Measurements from ENCODE around the gene CMSS1.
"Not testable (repeated sequence)": the region's sequence is repeated elsewhere in the genome, so short reads cannot be mapped to it uniquely, and the experiment has no call there.

The CMSS1 gene

GRCh38 chr3:99823723-99824711, 6.4 kb downstream of the CMSS1 start:
- no peak for DNase-seq

- DNase-seq = no peak
Measured at GRCh38 chr3:99825004-99825640, 7.5 kb downstream of the CMSS1 start.

- DNase-seq = no peak
Measured at GRCh38 chr3:99829844-99830243, 12.2 kb downstream of the CMSS1 start.

GRCh38 chr3:99833617-99834205, 16.0 kb downstream of the CMSS1 start:
- no peak for DNase-seq

DNA sequence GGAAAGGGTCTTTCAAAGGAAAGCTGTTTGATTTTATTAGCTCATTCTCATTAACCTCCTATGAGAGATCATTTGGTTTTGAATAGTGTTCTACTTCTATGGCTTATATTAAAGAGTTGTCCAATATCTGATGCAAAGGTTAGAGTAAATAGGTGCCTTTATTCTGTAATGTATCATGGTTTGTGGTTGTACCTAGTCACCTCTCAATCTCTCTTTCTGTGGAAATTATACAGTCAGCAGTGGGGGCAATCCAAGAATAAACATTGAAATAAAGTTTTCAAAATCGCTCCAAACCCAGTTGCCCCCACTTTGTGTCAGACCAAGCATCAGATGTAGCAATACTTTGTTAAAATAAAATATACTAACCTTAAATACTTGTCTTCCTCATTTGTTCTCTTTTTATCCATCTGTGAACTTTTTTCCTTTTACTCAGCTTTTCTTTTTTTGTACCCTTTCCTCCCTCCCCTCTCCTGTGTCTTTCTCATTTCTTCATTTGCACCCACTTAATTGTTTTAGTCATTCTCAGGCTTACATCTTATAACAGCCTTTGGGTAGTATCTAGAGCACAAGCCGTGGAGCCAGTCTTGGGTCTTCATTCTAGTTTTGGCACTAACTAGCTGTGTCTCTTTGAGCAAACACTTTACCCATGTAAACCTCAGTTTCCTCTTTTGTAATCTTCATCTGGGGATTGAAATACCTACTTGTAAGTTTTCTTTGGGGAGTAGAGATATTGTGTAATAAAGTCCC, 16.7 kb downstream of the CMSS1 start:
- no peak for DNase-seq

GRCh38 chr3:99836681-99837080, 19.0 kb downstream of the CMSS1 start:
- no peak for DNase-seq

GRCh38 chr3:99837715-99838114, 20.1 kb downstream of the CMSS1 start:
- no peak for DNase-seq

- no peak for DNase-seq
Measured at GRCh38 chr3:99838755-99839154, 21.1 kb downstream of the CMSS1 start.

- no peak for DNase-seq
Measured at GRCh38 chr3:99839613-99840012, 22.0 kb downstream of the CMSS1 start.

DNA sequence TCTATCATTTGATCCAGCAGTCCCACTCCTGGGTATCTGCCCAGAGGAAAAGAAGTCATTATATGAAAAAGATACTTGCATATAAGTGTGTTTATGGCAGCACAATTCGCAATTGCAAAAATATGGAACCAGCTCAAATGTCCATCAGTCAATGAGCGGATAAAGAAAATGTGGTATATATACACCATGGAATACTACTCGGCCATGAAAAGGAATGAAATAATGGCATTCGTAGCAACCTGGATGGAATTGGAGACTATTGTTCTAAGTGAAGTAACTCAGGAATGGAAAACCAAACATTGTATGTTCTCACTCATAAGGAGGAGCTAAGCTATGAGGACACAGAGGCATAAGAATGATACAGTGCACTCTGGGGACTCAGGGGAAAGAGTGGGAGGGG, 24.3 kb downstream of the CMSS1 start:
- not testable (repeated sequence) for DNase-seq

GRCh38 chr3:99842826-99843589, 25.3 kb downstream of the CMSS1 start:
- DNase-seq = no peak

- DNase-seq = no peak
Measured at GRCh38 chr3:99843590-99844258, 26.1 kb downstream of the CMSS1 start.

- no peak for DNase-seq
Measured at GRCh38 chr3:99845331-99845730, 27.7 kb downstream of the CMSS1 start.

DNA sequence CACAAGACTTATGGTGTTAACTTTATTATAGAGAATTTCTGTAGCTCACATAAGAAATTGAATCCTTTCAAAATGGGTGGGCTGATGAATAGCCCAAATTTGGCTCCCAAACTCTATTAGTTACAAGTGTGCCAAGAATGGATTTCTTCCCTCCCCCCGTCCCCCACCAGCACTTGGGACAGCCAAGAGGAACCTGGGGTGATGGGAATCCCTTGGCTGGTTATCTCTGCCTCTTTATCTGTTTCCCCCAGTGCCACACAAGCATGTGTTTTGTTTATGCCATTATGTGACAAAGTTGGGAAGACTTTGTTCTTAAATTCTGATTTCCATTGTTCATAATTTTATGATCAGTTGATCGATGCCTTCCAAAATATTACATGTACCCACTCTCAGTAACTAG, 28.3 kb downstream of the CMSS1 start:
- DNase-seq = no peak

DNA sequence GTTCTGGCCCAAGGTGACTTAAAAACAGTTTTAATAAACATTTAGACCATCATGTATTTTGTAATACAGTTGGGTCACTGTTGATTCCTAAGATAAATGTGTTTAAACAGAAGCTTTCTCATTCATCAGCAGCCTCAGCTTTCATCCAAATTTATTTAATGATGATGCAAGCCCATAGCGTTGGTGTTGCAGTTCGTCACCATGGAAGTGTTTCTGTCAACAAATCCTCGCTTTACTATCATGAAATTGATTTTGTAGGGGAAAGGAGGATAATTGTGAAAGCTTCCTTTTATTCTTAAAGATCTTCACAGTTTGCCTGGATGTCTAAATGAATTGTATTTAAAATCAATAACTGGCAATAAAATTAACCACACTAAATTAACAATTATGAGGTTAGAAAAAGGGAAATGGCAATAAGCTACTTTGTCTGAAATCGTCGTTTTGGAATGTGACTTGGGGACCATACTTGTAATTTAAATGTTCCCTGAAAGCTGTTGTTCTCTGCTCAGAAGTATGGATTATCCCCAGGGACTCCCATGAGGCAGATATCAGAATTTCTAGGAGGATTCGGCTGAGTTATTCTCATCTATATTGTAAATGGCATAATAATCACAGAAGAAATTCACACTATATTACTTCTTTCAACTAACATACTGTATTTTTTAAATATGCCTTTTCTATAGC, 29.0 kb downstream of the CMSS1 start:
- no peak for DNase-seq

DNA sequence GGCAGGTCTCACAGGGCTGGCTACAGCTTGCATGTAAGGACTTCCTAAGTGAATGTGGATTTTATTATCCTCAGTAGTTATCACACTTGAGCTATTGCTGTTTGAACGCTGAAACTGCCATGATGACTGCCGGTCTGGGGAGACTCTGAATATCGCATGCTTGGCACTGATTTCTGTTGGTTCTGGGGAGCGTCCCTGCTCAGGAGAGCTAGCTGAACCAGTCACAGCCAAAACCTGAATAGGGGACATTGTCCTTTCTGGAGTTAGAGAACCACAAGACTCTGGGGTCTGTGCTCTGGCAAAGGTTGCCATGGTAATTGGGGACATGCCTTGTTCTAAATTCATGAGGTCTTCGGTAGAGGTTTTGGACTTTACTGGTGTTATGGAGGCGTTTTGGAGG, 30.8 kb downstream of the CMSS1 start:
- DNase-seq = no peak

DNA sequence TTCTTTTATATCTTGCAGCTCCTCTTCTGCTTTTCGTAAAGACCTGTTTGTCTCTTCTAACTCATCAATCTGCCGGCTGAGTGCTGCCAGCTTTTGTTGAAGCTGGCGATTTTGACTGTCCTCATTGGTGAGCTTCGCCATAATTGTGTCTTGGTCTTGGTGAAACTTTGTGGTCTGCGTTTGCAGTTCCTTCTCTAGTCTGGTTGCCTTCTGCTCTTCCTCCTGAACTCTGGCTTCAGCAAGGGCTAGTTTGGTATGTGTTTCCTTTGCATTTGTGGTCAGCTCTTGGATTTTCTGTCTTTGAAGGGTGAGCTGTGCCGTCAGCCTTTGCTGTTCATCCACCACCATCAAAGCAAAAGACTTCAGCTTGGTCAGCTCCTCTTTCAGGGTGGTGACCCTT, 32.9 kb downstream of the CMSS1 start:
- DNase-seq = no peak

DNA sequence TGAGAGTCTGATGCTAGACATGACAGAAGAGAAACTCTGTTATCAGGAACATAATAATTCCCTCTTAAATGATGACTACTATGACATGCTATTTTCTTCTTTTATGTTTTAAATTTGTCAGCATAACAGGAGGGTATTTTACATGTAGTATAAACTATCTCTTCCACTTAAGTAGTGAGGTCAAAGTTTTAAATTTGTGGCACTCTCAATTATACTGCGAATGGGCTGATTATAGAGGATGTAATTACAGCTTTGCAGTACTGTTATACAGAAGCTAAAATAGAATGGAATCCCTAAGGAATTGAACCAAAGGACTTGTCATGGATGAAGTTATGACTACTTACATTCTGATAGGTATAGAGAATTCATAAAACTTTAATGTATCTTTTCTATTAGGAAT, 34.3 kb downstream of the CMSS1 start:
- no peak for DNase-seq

DNA sequence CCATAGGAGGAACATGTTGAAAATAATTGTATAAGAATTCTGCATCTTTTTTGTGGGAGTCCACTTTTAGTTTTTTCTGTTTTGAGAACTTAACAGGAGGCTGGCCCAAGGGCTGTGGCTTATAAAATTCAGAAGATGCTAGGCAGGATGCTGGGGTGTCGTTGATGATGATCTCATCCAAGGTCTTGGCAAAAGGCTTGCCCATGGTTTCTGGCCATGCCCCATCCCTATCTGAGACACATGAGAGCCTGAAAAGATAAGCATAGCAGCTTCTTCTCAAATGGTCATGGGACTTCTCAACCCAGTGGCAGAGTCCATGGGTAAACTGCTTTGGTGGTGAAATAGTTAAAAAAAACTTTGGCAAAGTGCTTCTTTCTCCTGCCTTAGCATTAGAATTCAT, 35.2 kb downstream of the CMSS1 start:
- DNase-seq = no peak

GRCh38 chr3:99854756-99855298, 37.2 kb downstream of the CMSS1 start:
- DNase-seq = no peak

GRCh38 chr3:99855900-99856299, 38.2 kb downstream of the CMSS1 start:
- no peak for DNase-seq

All from activated gamma-delta T cell treated with Interleukin-2 at 50 U/mL for 16 hours (primary cell).